HG03196 (cell line): ENCODE data around the gene UGDH.

Experiments
- ATAC-seq: cut with Tn5 transposase; IDR thresholded peaks from one replicate; pipeline ENCODE4 v1.9.1; 2021; ENCODE audit not compliant: unreplicated experiment

Gene UGDH

GRCh38 chr4:39456946-39457763 is 70.1 kb downstream of the UGDH start:
- ATAC-seq, result no peak

GRCh38 chr4:39455486-39455885 is 71.8 kb downstream of the UGDH start:
- no peak for ATAC-seq

DNA sequence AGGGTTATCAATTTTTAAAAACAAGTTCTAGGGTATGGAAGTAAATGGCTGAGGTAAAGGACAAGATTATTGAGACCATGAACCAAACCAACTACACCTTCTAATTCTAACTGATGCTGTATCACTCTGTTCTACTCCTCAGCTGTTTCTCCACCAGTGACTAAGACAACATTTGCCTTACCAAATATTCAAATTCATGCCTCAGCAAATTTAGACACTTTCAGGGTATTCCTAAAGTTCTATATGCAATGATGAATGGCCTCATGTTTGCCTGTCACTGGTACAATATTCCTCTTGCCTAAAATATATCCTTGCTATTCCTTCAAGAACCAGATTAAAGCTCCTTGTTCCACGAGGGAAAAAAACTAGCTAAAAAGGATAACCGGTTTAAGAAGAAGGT is 73.5 kb downstream of the UGDH start:
- ATAC-seq, result no peak

DNA sequence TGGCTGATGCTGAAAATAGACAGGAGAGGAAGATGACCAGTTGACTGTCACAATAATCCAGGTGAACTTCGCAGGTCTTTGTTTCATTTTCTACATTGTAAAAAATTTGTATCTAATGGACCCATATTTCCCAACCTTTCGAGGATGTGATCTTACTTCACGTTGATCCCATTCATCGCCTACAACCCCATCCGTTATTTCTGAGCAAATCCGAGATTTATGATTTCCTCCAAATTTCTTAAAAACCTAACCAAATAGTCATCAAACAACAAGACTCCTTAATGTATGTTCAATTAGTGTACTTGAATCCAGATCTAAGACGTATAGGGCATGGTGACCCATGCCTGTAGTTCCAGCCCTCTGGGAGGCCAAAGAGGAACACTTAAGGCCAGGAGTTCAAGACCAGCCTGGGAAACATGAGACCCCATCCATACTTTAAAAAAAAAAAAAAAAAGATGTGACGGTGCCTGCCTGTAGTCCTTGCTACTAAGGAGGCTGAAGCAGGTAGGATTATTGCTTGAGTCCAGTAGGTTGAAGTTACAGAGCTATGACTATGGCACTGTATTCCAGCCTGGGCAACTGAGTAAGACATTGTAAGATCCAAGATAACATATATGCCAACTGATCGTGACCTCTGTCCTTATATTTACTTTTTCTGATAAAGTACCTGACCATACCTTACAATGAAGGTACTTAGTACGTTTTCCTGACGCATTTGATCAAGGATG is 74.2 kb downstream of the UGDH start:
- ATAC-seq, result no peak

- ATAC-seq, result no peak
These were observed 74.9 kb downstream of the UGDH start for GRCh38 chr4:39452153-39452859.

- ATAC-seq, result no peak
These were observed 75.7 kb downstream of the UGDH start for GRCh38 chr4:39451423-39452023.

GRCh38 chr4:39450618-39451017 is 76.6 kb downstream of the UGDH start:
- no peak for ATAC-seq
